WI38 (cell line): ENCODE measurements around the gene PMAIP1.

Source experiments
- H3K4me3 ChIP-seq: 2 replicates; pipeline ENCODE4 v1.5.1; 2011; ENCODE audit warnings: low read depth, mild to moderate bottlenecking, control low read depth, low read length
- TF ChIP-seq, protein P1 (sequence below): IDR thresholded peaks from 2 replicates; pipeline ENCODE4 v1.5.1; 2012; ENCODE audit warnings: low read depth, mild to moderate bottlenecking, control low read depth, low read length

The PMAIP1 gene

GRCh38 chr18:59928201-59928600 lies 28.4 kb downstream of the PMAIP1 start:
- TF ChIP-seq, protein P1, sequence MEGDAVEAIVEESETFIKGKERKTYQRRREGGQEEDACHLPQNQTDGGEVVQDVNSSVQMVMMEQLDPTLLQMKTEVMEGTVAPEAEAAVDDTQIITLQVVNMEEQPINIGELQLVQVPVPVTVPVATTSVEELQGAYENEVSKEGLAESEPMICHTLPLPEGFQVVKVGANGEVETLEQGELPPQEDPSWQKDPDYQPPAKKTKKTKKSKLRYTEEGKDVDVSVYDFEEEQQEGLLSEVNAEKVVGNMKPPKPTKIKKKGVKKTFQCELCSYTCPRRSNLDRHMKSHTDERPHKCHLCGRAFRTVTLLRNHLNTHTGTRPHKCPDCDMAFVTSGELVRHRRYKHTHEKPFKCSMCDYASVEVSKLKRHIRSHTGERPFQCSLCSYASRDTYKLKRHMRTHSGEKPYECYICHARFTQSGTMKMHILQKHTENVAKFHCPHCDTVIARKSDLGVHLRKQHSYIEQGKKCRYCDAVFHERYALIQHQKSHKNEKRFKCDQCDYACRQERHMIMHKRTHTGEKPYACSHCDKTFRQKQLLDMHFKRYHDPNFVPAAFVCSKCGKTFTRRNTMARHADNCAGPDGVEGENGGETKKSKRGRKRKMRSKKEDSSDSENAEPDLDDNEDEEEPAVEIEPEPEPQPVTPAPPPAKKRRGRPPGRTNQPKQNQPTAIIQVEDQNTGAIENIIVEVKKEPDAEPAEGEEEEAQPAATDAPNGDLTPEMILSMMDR: no peak
- H3K4me3 ChIP-seq: no peak overlapping the region

- TF ChIP-seq, protein P1: no peak
- no peak overlapping the region for H3K4me3 ChIP-seq
Observed at GRCh38 chr18:59929621-59930295, 30.0 kb downstream of the PMAIP1 start.

DNA sequence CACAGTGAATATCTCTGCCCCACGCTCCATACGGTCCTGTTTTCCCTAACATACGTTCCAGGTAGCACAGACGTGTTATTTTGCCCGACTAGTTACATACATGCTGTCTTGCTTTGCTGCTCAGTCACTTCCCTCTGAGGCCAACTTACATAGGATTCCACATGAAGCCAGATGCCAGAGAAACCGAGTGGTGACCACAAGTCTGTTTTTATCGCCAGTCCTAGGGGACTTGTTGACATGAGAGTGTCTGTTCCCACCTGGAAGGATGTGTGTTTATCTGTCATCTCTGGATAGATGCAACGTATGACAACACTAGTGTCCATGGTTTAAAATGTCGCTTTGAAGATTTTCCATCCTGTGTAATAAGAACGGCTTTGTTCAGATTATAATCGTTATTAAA lies 32.6 kb downstream of the PMAIP1 start:
- TF ChIP-seq, protein P1: no peak
- no peak overlapping the region for H3K4me3 ChIP-seq

DNA sequence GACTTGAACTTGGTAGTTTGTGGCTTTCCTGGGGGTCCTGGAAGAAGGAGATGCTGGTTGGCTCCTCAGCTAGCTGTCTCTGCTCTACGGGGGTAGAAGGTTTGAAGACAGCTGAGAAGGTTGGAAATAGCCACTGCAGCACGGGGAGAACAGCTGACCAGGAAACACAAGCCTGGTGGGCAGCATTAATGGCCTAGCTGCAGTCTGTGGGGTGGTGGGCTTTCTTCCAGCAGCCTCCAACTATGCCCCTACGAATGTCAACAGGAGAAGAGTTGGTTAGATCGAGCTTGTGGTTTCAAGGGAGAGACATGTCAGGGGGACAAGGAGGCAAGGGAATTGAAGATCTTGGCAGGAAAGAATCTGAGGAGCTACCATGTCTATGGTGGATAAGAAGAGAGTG lies 38.9 kb downstream of the PMAIP1 start:
- TF ChIP-seq, protein P1: no peak
- H3K4me3 ChIP-seq: no peak overlapping the region

DNA sequence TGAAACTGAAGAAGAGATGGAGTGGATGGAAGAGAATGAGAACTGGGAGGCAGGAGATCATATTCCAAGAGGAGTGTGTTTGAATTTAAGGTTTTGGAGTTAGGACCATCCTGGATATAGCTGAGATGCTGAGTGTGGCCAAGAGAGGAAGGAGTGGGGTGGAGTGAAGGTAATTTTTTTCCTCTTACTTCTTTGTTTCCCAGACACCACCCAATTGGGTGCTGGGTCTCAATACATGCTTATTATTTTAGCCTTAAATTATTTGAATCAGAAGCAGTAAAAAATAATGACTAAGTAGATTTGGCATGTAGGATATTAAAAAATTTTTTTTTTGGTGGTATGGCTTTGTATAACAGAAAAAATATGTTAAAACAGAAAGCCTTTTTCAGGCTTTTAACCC lies 39.3 kb downstream of the PMAIP1 start:
- TF ChIP-seq, protein P1: no peak

DNA sequence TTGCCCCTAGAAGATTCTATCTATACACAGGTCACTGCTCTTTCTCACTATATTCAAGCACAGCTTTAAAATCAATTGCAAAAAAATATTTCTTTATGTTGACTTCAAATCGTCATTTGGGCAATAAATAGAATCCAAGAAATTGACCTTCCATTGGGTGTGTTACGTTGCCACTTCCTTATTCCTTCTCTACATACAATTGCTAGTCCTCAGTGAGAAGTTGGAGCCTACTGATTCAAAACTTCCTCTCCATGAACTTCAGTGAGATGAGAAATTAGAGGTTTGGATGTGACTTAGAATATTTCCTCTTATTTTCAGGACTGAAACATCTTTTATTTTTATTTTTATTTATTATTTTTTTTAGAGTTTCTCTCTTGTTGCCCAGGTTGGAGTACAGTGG lies 40.3 kb downstream of the PMAIP1 start:
- TF ChIP-seq, protein P1: no peak

More for the DNA sequence above, 39.3 kb downstream of the PMAIP1 start:
- no peak overlapping the region for H3K4me3 ChIP-seq

DNA sequence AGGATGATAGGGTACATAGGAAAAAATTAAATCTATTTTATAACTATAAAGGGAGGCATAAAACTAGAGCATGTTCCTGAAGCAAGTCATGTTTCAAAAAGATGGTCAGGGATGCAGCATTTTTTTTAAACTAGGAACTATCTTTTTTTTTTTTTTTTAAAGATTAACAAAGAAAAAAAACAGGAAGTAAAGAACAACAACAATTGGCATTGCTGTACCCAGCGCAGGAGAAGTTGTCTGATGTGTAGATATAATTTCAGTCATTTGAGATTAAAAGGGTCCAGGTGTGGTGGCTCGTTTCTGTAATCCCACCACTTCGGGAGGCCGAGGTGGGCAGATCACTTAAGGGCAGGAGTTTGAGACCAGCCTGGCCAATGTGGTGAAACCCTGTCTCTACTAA lies 41.5 kb downstream of the PMAIP1 start:
- H3K4me3 ChIP-seq: no peak overlapping the region
- TF ChIP-seq, protein P1: no peak

More for the DNA sequence above, 40.3 kb downstream of the PMAIP1 start:
- no peak overlapping the region for H3K4me3 ChIP-seq
